ENCODE measurements around the gene EIF1AY.

Gene EIF1AY

DNA sequence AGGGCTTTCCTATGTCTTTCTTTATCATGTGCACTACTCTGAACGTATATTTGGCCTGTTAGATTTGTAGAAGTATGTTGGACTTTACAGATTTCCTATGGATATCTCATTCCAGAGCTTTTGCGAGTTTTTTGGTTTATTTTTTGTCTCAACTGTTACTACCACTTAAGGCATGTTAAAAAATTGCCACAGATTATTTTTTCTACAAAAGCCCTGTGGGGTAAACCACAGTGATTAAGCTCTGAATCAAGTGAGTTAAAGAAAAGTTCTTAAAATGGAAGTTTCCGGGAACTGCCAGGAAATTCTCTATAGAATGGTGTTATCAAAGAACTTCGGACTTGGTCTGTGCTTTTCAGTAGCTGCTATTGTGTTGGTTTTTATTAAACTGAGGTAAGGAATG lies 10.6 kb downstream of the EIF1AY start:
- TF ChIP-seq GATA2 (IDR thresholded peaks at IDR 0.05; ENCODE audit: low read depth, low read length): no peak
- no peak for TF ChIP-seq GATA3 (IDR thresholded peaks at IDR 0.05; ENCODE audit: low read depth, low read length)
